Measurements from ENCODE around the gene FTCD. TPM values are rescaled to one million over a fixed set of nuclear protein-coding genes. Genes with fewer than 3 reads are reported as not detected.

FTCD gene
- polyA plus RNA-seq, 1 experiment, result 0.06 TPM

DNA sequence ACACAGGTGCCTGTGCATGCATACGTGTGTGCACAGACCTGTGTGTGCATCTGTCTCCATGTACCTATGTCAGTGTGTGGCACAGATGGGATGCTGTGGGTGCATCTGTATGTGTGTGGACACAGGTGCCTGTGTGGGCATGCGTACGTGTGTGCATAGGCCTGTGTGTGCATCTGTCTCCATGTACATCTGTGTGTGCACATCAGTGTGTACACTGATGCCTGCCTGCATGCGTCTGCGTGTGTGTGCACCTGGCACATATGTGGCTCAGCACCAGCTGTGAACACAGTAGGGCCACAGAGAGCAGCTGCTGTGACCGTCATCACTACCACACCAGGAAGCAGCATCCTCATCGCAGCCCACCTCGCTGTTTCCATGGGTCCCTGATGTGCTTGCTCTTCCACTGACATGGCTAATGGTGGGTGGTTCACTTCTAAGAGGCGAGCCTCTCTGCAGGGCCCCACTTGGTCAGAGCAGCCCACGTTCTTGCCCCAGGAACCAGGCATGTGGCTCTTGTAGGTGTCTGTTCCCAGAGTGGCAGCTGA lies 38.5 kb upstream of the FTCD start:
- ChIA-PET CTCF (no interaction called here), POLR2A (no interaction called here)
- no peak for DNase-seq (ENCODE audit: low read depth)
- TF ChIP-seq, protein P1, sequence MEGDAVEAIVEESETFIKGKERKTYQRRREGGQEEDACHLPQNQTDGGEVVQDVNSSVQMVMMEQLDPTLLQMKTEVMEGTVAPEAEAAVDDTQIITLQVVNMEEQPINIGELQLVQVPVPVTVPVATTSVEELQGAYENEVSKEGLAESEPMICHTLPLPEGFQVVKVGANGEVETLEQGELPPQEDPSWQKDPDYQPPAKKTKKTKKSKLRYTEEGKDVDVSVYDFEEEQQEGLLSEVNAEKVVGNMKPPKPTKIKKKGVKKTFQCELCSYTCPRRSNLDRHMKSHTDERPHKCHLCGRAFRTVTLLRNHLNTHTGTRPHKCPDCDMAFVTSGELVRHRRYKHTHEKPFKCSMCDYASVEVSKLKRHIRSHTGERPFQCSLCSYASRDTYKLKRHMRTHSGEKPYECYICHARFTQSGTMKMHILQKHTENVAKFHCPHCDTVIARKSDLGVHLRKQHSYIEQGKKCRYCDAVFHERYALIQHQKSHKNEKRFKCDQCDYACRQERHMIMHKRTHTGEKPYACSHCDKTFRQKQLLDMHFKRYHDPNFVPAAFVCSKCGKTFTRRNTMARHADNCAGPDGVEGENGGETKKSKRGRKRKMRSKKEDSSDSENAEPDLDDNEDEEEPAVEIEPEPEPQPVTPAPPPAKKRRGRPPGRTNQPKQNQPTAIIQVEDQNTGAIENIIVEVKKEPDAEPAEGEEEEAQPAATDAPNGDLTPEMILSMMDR (IDR thresholded peaks at IDR 0.05; ENCODE audit: insufficient read depth, low read depth, low read length), result no peak
- no peaks in the 10 kb centered on the region for H3K27me3 ChIP-seq (ENCODE audit: control insufficient read depth, insufficient read depth, low read length)
- no peak overlapping the region for H3K4me3 ChIP-seq (ENCODE audit: low read depth, low read length)
- peaks cover 30% of the 10 kb centered on the region for H3K36me3 ChIP-seq (ENCODE audit: control insufficient read depth, insufficient read depth, low read length)

DNA sequence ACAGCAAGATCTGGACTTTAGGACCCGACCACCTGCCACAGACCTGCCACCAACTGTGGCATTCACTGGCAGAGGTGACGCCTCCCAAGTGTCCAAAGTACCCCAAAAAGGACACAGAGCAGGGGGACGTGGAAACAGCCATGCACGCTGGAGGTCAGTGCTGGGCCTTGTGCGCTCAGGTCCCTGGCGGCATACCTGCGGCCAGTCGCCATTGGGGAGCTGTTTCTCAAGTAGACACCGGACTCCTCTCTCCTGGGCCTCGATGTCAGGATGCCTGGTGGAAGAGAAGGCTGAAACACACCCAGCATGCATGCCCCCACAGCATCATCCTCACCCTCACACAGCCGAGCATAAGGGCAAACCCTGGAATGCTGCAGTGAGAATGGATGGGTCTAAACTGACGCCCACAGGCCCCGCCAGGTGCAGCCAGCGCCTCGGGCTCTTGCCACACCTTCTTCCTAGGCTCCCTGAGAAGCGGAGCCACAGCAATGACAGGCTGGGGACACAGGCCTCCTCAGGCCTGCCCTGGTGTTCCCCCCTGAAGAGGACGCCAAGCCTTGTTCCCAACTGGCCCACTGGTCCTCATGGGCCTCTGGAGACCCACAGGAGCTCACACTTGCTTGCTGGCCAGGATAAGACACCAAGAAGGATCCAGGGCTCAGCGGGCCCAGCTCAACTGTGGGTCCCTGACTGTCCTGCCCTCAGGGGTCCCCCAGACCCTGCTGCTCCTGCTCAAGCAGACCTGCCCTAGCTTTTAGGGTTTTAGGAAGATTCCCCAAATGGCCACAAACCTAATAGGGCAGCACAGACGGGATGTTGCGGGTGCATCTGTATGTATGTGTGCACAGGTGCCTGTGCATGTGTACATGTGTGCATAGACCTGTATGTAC lies 36.6 kb upstream of the FTCD start:
- ChIA-PET CTCF (interaction anchor here (1.0 kb wide), 1 partner anchor 33 kb away, joined by 3 read pairs; no protein-coding TSS in a partner anchor), POLR2A (no interaction called here)
- peaks cover 30% of the 10 kb centered on the region for H3K36me3 ChIP-seq (ENCODE audit: control insufficient read depth, insufficient read depth, low read length)
- no peaks in the 10 kb centered on the region for H3K27me3 ChIP-seq (ENCODE audit: control insufficient read depth, insufficient read depth, low read length)
- TF ChIP-seq, protein P1 (IDR thresholded peaks at IDR 0.05; ENCODE audit: insufficient read depth, low read depth, low read length), result no peak
- no peak overlapping the region for H3K4me3 ChIP-seq (ENCODE audit: low read depth, low read length)
- DNase-seq (ENCODE audit: low read depth), result no peak

DNA sequence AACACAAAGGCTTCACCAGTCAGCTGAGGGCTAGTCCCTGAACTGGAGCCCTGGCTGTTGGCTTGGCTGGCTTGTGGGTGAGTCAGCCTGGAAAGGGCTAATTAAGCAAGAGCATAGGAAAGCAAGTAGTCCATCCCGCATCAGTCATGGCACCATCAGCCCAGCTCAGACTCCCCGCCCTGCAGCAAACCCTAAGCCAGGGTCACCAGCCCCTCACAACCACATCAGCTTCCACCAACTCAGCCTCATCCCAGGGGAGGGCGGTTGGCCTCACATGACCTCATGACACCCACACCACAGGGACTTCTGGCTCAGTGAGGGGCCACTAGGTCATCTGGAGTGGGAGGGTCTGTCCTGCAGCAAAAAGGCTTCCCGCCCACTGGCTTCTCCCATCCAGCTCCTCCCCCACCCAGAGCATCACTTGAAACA lies 35.9 kb upstream of the FTCD start:
- Histone ChIP-seq H3K36me3 (ENCODE audit: control insufficient read depth, insufficient read depth, low read length) (peaks cover 25% of the 10 kb centered on the region), H3K27me3 (ENCODE audit: control insufficient read depth, insufficient read depth, low read length) (no peaks in the 10 kb centered on the region), H3K4me3 (ENCODE audit: low read depth, low read length) (no peak overlapping the region)
- POLR2A ChIA-PET, result no interaction called here
- no peak for DNase-seq (ENCODE audit: low read depth)
- CTCF ChIA-PET, result interaction anchor here (1.0 kb wide), 1 partner anchor 34 kb away, joined by 3 read pairs; no protein-coding TSS in a partner anchor
- TF ChIP-seq, protein P1 (IDR thresholded peaks at IDR 0.05; ENCODE audit: insufficient read depth, low read depth, low read length), result no peak

DNA sequence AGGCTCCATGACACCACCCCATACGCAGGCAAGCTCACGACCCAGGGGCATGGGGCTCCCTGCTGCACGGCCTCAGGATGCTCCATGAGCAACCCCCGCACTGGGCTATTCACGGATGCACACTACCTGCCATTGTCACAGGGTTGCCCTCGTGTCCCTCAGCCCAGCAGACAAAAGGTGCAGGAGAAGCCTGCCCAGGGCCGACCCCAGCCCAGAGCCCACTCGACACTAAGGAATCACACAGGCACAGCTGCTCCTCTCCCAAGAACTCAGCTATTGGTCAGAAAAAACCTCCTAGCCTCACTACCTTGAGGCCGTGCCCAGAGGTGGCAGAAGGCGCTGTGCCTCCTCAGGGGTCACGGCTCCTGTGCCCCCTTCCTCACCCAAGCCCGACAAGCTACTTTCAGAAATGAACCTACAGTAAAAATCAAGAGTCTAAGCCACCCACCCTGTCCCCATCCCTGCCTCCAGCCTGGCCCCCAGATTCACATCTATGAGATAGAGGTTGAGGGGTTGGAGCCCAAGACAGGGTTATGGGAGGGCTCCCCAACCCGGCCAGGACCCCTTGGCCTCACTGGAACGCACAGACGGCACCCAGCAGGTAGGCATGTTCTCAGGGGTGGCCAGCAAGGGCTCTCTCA lies 35.2 kb upstream of the FTCD start:
- DNase-seq (ENCODE audit: low read depth), result no peak
- ChIA-PET CTCF (interaction anchor here (1.0 kb wide), 1 partner anchor 34 kb away, joined by 3 read pairs; no protein-coding TSS in a partner anchor), POLR2A (no interaction called here)
- Histone ChIP-seq H3K27me3 (ENCODE audit: control insufficient read depth, insufficient read depth, low read length) (no peaks in the 10 kb centered on the region), H3K36me3 (ENCODE audit: control insufficient read depth, insufficient read depth, low read length) (peaks cover 25% of the 10 kb centered on the region), H3K4me3 (ENCODE audit: low read depth, low read length) (no peak overlapping the region)
- TF ChIP-seq, protein P1 (IDR thresholded peaks at IDR 0.05; ENCODE audit: insufficient read depth, low read depth, low read length), result no peak

DNA sequence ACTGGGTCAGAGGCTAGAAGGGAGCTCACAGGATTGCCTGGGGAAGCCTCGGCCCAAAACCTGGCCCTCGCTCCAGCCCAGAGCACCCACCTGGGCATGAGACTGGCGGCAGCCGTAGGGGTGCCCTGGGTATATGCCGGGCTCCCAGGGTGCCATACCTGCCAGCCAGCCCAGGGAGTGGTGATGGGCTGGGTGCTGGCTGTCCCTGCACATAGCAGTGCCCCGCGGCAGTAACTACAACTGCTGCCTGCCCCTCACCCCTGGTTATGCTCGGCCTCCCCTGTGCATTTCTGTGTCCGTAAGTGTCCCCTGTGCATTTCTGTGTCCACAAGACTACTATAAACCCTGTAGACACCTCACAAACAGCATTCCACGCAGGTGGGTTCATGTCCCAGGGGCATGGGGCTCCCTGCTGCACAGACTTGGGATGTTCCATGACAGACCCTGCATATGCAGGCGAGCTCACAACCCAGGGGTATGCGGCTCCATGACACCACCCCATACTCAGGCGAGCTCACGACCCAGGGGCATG lies 34.6 kb upstream of the FTCD start:
- no peak for DNase-seq (ENCODE audit: low read depth)
- H3K4me3 ChIP-seq (ENCODE audit: low read depth, low read length), result no peak overlapping the region
- peaks cover 23% of the 10 kb centered on the region for H3K36me3 ChIP-seq (ENCODE audit: control insufficient read depth, insufficient read depth, low read length)
- ChIA-PET POLR2A (no interaction called here), CTCF (interaction anchor here (0.7 to 1.7 kb wide), 2 partner anchors 17 to 310 kb away, joined by 3 to 4 read pairs; no protein-coding TSS in a partner anchor)
- TF ChIP-seq, protein P1 (IDR thresholded peaks at IDR 0.05; ENCODE audit: insufficient read depth, low read depth, low read length), result no peak
- H3K27me3 ChIP-seq (ENCODE audit: control insufficient read depth, insufficient read depth, low read length), result no peaks in the 10 kb centered on the region

Data from BJ (cell line).